Measurements from ENCODE around the gene KRT20. TPM values are rescaled to one million over a fixed set of nuclear protein-coding genes. Genes with fewer than 3 reads are reported as not detected.

KRT20 gene
- total and polyA plus RNA-seq, 2 of the 13 experiments (the other 11 are each of a cell fraction or from before 2014, with no cell fraction given), result 0.13 to 0.20 TPM

GRCh38 chr17:40915199-40915661 is 30.2 kb upstream of the KRT20 start (continued):
- TF ChIP-seq CREB1 (IDR thresholded peaks at IDR 0.05), result peak; percentile 83
- TF ChIP-seq CREB1 (CRISPR knock-in tag; IDR thresholded peaks at IDR 0.05), result peak; percentile 81
- no peak for TF ChIP-seq ZSCAN12 (CRISPR knock-in tag; IDR thresholded peaks at IDR 0.05)
- TF ChIP-seq CENPT (CRISPR knock-in tag; IDR thresholded peaks at IDR 0.05; ENCODE audit: low read depth), result no peak
- 0 out of 2 replicates have a peak, but pooled peaks have one; percentile 6 for TF ChIP-seq SMARCC2 (IDR thresholded peaks at IDR 0.05)
- no peak for TF ChIP-seq PLSCR1 (CRISPR knock-in tag; IDR thresholded peaks at IDR 0.05; ENCODE audit: borderline replicate concordance)
- no peak for TF ChIP-seq ZNF121 (CRISPR knock-in tag; IDR thresholded peaks at IDR 0.05)
- TF ChIP-seq TEF (CRISPR knock-in tag; IDR thresholded peaks at IDR 0.05), result no peak
- no peak for TF ChIP-seq ZBTB39 (CRISPR knock-in tag; IDR thresholded peaks at IDR 0.05)
- no peak for TF ChIP-seq SOX6 (IDR thresholded peaks at IDR 0.05)
- TF ChIP-seq SOX6 (CRISPR knock-in tag; IDR thresholded peaks at IDR 0.05), result peak; percentile 53; the same call in 1 of the 2 replicates
- no peak for TF ChIP-seq BRF2 (CRISPR knock-in tag; IDR thresholded peaks at IDR 0.05)
- TF ChIP-seq SIX1 (CRISPR knock-in tag; IDR thresholded peaks at IDR 0.05; ENCODE audit: borderline replicate concordance), result peak; percentile 24; the same call in 1 of the 2 replicates
- TF ChIP-seq ZSCAN25 (CRISPR knock-in tag; IDR thresholded peaks at IDR 0.05), result no peak
- no peak for TF ChIP-seq ZNF609 (CRISPR knock-in tag; IDR thresholded peaks at IDR 0.05; ENCODE audit: borderline replicate concordance)
- no peak for TF ChIP-seq STAT5B (CRISPR knock-in tag; IDR thresholded peaks at IDR 0.05)
- no peak for TF ChIP-seq NR3C1 (CRISPR knock-in tag; IDR thresholded peaks at IDR 0.05)
- no peak for TF ChIP-seq FOXJ3 (CRISPR knock-in tag; IDR thresholded peaks at IDR 0.05; ENCODE audit: borderline replicate concordance)

Measured in HepG2 (cell line).